T-helper 1 cell (primary cell): ENCODE data around the gene FNBP1L.

Experiments used
- DNase-seq, 5 donors: peaks; one replicate each; pipeline ENCODE4 v3.0.0-alpha.2; 2012 to 2020

The FNBP1L gene

GRCh38 chr1:93495911-93496310, 48.0 kb downstream of the FNBP1L start:
- DNase-seq = no peak

- DNase-seq = no peak
These were observed 48.6 kb downstream of the FNBP1L start for GRCh38 chr1:93496520-93496919.

GRCh38 chr1:93499075-93499474, 51.2 kb downstream of the FNBP1L start:
- no peak for DNase-seq

- DNase-seq = no peak
These were observed 51.6 kb downstream of the FNBP1L start for GRCh38 chr1:93499533-93499932.

GRCh38 chr1:93500275-93500674, 52.4 kb downstream of the FNBP1L start:
- DNase-seq = no peak

- DNase-seq = no peak
These were observed 53.5 kb downstream of the FNBP1L start for GRCh38 chr1:93501399-93501798.

GRCh38 chr1:93501829-93502369, 54.0 kb downstream of the FNBP1L start:
- DNase-seq = no peak

- no peak for DNase-seq
These were observed 54.7 kb downstream of the FNBP1L start for GRCh38 chr1:93502571-93502970.

GRCh38 chr1:93503163-93503562, 55.2 kb downstream of the FNBP1L start:
- no peak for DNase-seq

GRCh38 chr1:93503816-93504215, 55.9 kb downstream of the FNBP1L start:
- no peak for DNase-seq

- DNase-seq = no peak
These were observed 56.5 kb downstream of the FNBP1L start for GRCh38 chr1:93504247-93505033.

GRCh38 chr1:93506126-93506525, 58.2 kb downstream of the FNBP1L start:
- DNase-seq = no peak

- no peak for DNase-seq
These were observed 68.2 kb downstream of the FNBP1L start for GRCh38 chr1:93516164-93516563.

- DNase-seq = no peak
These were observed 70.6 kb downstream of the FNBP1L start for GRCh38 chr1:93518516-93518915.

- no peak for DNase-seq
These were observed 71.4 kb downstream of the FNBP1L start for GRCh38 chr1:93519199-93519829.

GRCh38 chr1:93521618-93522017, 73.7 kb downstream of the FNBP1L start:
- DNase-seq = no peak

- no peak for DNase-seq
These were observed 74.8 kb downstream of the FNBP1L start for GRCh38 chr1:93522721-93523120.

GRCh38 chr1:93525431-93525830, 77.5 kb downstream of the FNBP1L start:
- DNase-seq = no peak

- DNase-seq = no peak
These were observed 78.5 kb downstream of the FNBP1L start for GRCh38 chr1:93526431-93526830.

- no peak for DNase-seq
These were observed 80.5 kb downstream of the FNBP1L start for GRCh38 chr1:93528412-93528811.

GRCh38 chr1:93531193-93531592, 83.3 kb downstream of the FNBP1L start:
- no peak for DNase-seq

GRCh38 chr1:93532780-93533378, 85.0 kb downstream of the FNBP1L start:
- DNase-seq = no peak

- DNase-seq = no peak
These were observed 85.8 kb downstream of the FNBP1L start for GRCh38 chr1:93533677-93534076.

GRCh38 chr1:93537396-93537795, 89.5 kb downstream of the FNBP1L start:
- DNase-seq = no peak
